Activated CD4-positive, alpha-beta T cell treated with anti-CD3 and anti-CD28 coated beads, Interleukin-2, amount 10 ng/mL, durations not matched to agents 24 days and 14 days (primary cell): ENCODE data around the gene ARFRP1. TPM values are rescaled to one million over a fixed set of nuclear protein-coding genes. Genes with fewer than 3 reads are reported as not detected.
"Not testable (repeated sequence)": the region's sequence is repeated elsewhere in the genome, so short reads cannot be mapped to it uniquely, and the experiment has no call there.

Experiments used
- DNase-seq: peaks from one replicate; pipeline ENCODE4 v3.0.0; 2022
- H3K27ac Mint-ChIP-seq: one replicate; pipeline ENCODE4 v1.8.0; 2022; ENCODE audit warnings: mild to moderate bottlenecking, mixed read lengths
- H3K27me3 Mint-ChIP-seq: one replicate; pipeline ENCODE4 v1.8.0; 2022; ENCODE audit warnings: mixed read lengths
- H3K36me3 Mint-ChIP-seq: one replicate; pipeline ENCODE4 v1.8.0; 2022; ENCODE audit warnings: low read depth, mild to moderate bottlenecking, mixed read lengths
- H3K4me1 Mint-ChIP-seq: one replicate; pipeline ENCODE4 v1.8.0; 2021; ENCODE audit warnings: mixed read lengths
- H3K4me3 Mint-ChIP-seq: one replicate; pipeline ENCODE4 v1.8.0; 2022; ENCODE audit warnings: mild to moderate bottlenecking, moderate library complexity, mixed read lengths
- H3K9me3 Mint-ChIP-seq: one replicate; pipeline ENCODE4 v1.8.0; 2021; ENCODE audit warnings: mixed read lengths
- intact Hi-C: fragments of 100-400 bp; cut with micrococcal nuclease; formaldehyde crosslinking; loops from one replicate; pipeline ENCODE4 v1.15.1; 2023
- total RNA-seq: library from RNA; stranded (reverse); gene quantifications from 2 replicates; pipeline ENCODE4 v1.2.3, GENCODE V29; 2022

Gene ARFRP1
- total RNA-seq, 1 donor from 2014 or later, result 70.4 TPM

DNA sequence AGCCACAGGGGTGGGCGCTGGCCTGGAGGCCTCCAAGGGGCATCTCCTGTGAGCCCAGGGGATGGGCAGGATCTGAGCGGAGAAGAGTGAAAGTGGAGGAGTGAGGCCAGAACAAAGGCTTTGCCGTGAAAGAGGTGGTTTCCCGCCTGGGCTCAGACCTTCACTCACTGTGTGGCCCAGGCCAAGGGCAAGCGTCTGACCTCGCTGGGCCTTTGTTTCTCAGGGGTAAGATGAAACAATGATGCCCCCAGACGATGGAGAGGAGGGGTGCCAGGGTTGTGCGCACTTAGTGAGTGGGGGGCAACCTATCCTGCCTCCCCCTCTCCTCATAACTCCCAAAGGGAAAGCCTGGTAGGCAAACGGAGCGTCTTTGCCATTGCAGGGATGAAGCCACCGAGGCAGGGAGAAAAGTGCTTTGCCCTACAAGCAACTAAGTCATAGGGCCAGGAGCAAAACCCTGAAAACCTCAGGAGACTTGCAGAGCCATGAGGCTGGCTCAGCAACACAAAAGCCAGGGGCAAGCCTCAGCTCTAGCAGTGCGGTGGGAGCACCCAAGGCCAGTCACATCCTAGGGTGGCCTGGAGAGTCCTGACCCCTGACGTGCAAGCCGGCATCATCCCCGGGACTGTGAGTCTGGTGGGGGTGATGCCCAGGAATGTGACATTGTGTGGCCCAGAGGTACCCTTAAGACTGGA lies 53.7 kb downstream of the ARFRP1 start:
- peaks cover 22% of the 10 kb centered on the region for H3K4me1 Mint-ChIP-seq
- DNase-seq, result no peak
- peak overlapping the region; percentile 84 for H3K4me3 Mint-ChIP-seq
- peaks cover 3% of the 10 kb centered on the region for H3K36me3 Mint-ChIP-seq
- intact Hi-C loops, result loop anchor here (1.0 kb wide), 2 partner anchors 9 to 27 kb away; partner anchors contain the start of gene GMEB2
- no peaks in the 10 kb centered on the region for H3K9me3 Mint-ChIP-seq
- H3K27ac Mint-ChIP-seq, result peak overlapping the region; percentile 58
- peaks cover 8% of the 10 kb centered on the region for H3K27me3 Mint-ChIP-seq

DNA sequence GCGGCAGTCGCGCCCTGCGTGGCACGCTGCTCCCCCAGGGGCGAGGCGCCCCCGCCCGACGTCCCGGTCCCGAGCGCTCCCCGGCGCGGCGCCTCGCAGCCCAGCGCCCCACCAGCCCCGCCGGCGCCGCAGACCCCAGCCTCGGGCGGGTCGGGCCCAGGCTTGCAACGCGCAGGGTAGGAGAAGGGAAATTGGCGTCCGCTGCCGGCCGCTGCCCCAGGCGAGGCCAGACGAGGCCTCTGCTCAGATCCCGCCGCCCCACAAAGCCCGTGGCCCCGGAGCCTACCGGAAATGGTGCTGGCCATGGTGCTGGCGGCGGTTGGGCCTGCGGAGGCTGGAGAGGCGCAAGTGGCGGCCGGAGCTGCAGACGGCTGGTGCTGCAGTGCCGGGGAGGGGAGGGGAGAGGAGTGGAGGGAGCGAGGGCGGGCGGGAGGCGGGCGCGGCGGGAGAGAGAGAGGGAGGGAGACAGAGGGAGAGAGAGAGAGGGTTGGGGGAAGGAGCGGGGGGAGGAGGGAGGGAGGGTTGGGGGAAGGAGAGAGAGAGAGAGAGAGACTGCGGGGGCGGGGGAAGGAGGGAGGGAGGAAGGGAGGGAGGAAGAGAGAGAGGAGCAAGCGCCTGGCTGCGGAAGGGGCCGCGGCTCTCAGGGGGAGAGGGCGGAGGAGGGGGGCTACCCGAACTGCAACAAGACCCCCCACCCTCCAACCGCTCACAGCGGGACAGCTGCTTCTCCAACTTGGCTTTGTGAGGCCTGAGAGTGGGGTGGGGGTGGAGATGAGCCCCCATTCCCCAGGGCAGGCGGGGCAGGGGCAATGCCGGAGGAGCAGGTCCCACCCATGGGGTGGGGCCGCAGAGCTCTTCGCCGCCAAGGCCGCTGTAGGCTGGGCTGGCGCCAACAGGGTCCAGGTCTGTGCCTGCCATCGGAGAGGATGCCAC lies 54.5 kb downstream of the ARFRP1 start, which contains the start of gene STMN3:
Gene STMN3 (minus strand): TSS at position 384 of the 933 bp plus-strand sequence. CDS start 79 bp downstream, at position 305.
- Mint-ChIP-seq H3K4me1 (peaks cover 20% of the 10 kb centered on the region), H3K9me3 (no peaks in the 10 kb centered on the region), H3K36me3 (peaks cover 2% of the 10 kb centered on the region), H3K27ac (peak within 1 kb of the TSS; percentile 58), H3K4me3 (peak within 1 kb of the TSS; percentile 84), H3K27me3 (peaks cover 8% of the 10 kb centered on the region)
- DNase-seq, result peak; percentile 94
- intact Hi-C loops, result loop anchor here (1.0 kb wide), 2 partner anchors 8 to 26 kb away; partner anchors contain the start of gene GMEB2

DNA sequence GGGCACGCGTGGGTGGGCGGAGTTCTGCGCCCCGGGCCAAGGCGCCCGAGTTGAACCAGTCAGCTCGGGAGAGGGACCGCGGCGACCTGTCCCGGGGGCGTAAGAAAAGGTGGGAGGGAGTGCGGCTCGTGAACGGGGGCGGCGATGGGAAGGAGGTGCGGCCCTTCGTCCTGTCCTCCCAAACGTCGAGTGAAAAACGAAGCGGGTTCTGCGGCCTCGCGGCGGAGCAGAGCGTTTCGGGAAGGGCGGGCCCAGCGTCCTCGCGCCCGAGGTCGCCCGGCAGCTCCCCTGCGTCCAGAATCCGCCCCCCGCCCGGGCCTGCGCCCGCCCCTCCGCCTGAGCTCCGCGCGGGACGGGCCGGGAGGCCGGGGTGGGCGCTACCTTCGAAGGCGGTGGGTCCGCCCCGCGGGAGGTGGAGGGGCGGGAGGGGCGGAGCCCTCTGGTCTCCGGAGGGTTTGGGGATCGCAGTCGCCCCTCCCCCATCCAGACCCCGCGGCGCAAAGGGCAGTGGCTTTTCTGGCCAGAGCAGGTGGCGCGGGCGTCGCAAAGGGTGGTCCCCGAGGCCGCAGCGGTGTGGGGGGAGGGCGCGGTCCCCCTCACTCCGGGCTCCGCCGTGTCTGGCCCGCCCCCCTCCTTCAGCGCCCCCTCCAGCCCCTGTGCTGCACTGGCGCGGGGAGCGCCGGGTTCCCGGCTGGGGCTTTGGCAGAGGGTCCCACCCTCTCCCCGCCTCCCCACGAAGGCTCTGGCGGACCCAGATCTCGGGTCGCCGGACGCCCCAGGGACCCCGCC lies 55.4 kb downstream of the ARFRP1 start:
- Mint-ChIP-seq H3K27ac (peak overlapping the region; percentile 37), H3K4me1 (peaks cover 14% of the 10 kb centered on the region), H3K36me3 (peaks cover 2% of the 10 kb centered on the region), H3K9me3 (no peaks in the 10 kb centered on the region), H3K27me3 (peaks cover 8% of the 10 kb centered on the region), H3K4me3 (peak overlapping the region; percentile 83)
- DNase-seq, result peak; percentile 83
- intact Hi-C loops, result no loop called here

GRCh38 chr20:63651942-63652191 lies 55.9 kb downstream of the ARFRP1 start:
- DNase-seq, result no peak
- H3K9me3 Mint-ChIP-seq, result no peaks in the 10 kb centered on the region
- intact Hi-C loops, result no loop called here
- H3K27me3 Mint-ChIP-seq, result peaks cover 8% of the 10 kb centered on the region
- peak overlapping the region; percentile 74 for H3K27ac Mint-ChIP-seq
- peaks cover 2% of the 10 kb centered on the region for H3K36me3 Mint-ChIP-seq
- H3K4me1 Mint-ChIP-seq, result peaks cover 14% of the 10 kb centered on the region
- H3K4me3 Mint-ChIP-seq, result peak overlapping the region; percentile 83

DNA sequence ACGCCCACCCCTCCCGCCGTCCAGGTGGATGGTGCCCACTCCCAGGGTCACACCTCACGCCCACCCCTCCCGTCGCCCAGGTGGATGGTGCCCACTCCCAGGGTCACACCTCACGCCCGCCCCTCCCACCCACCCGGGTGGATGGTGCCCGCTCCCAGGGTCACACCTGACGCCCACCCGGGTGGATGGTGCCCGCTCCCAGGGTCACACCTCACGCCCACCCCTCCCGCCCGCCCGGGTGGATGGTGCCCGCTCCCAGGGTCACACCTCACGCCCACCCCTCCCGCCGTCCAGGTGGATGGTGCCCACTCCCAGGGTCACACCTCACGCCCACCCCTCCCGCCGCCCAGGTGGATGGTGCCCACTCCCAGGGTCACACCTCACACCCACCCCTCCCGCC lies 57.3 kb downstream of the ARFRP1 start:
- H3K4me3 Mint-ChIP-seq, DNase-seq, H3K27me3 Mint-ChIP-seq, intact Hi-C loops, H3K9me3 Mint-ChIP-seq, H3K36me3 Mint-ChIP-seq, H3K27ac Mint-ChIP-seq: not testable (repeated sequence)
- H3K4me1 Mint-ChIP-seq, result peaks cover 14% of the 10 kb centered on the region

GRCh38 chr20:63648895-63649589 lies 58.7 kb downstream of the ARFRP1 start:
- Mint-ChIP-seq H3K4me1 (peaks cover 6% of the 10 kb centered on the region), H3K36me3 (peaks cover 2% of the 10 kb centered on the region), H3K27ac (no peak overlapping the region), H3K27me3 (peaks cover 10% of the 10 kb centered on the region), H3K9me3 (no peaks in the 10 kb centered on the region), H3K4me3 (no peak overlapping the region)
- no peak for DNase-seq
- intact Hi-C loops, result no loop called here

Other genes with a start within 250 kb of the ARFRP1 start
- 0.26 TPM in 1 of 2 replicates, not detected in the other for gene KCNQ2, start 235.3 kb downstream of the ARFRP1 start, total RNA-seq
- 0.28 and 0.66 TPM in 2 replicates for gene EEF1A2, start 208.9 kb downstream of the ARFRP1 start, total RNA-seq
- gene PPDPF, start 187.2 kb downstream of the ARFRP1 start, total RNA-seq, result 125 and 130 TPM in 2 replicates
- 0.19 and 0.35 TPM in 2 replicates for gene PTK6, start 170.6 kb downstream of the ARFRP1 start, total RNA-seq
- not detected in 2 replicates for gene SRMS, start 160.2 kb downstream of the ARFRP1 start, total RNA-seq
- gene FNDC11, start 153.8 kb downstream of the ARFRP1 start, total RNA-seq, result 0.12 and 0.16 TPM in 2 replicates
- gene HELZ2, start 133.7 kb downstream of the ARFRP1 start, total RNA-seq, result 13.7 and 15.9 TPM in 2 replicates
- gene GMEB2, start 80.9 kb downstream of the ARFRP1 start, total RNA-seq, result 13.9 and 14.1 TPM in 2 replicates
- gene STMN3, start 54.6 kb downstream of the ARFRP1 start, total RNA-seq, result 9.7 and 10.7 TPM in 2 replicates
- gene RTEL1, start 49.7 kb downstream of the ARFRP1 start, total RNA-seq, result 60.7 and 64.7 TPM in 2 replicates
- gene TNFRSF6B, start 11.3 kb downstream of the ARFRP1 start, total RNA-seq, result not detected in 2 replicates
- 37.3 and 38.1 TPM in 2 replicates for gene ZGPAT, start 63 bp upstream of the ARFRP1 start, total RNA-seq
- 10.1 and 12.2 TPM in 2 replicates for gene LIME1, start 28.7 kb upstream of the ARFRP1 start, total RNA-seq
- 41.0 and 43.6 TPM in 2 replicates for gene SLC2A4RG, start 31.8 kb upstream of the ARFRP1 start, total RNA-seq
- gene ZBTB46, start 123.3 kb upstream of the ARFRP1 start, total RNA-seq, result 0.84 and 1.0 TPM in 2 replicates
- gene ABHD16B, start 153.5 kb upstream of the ARFRP1 start, total RNA-seq, result 0.19 TPM in 1 of 2 replicates, not detected in the other
- 75.9 and 78.8 TPM in 2 replicates for gene TPD52L2, start 157.3 kb upstream of the ARFRP1 start, total RNA-seq
- gene DNAJC5, start 187.2 kb upstream of the ARFRP1 start, total RNA-seq, result 42.3 and 43.1 TPM in 2 replicates
- 48.1 and 49.5 TPM in 2 replicates for gene UCKL1, start 248.4 kb upstream of the ARFRP1 start, total RNA-seq